ENCODE data around the gene PTGDS. TPM values are rescaled to one million over a fixed set of nuclear protein-coding genes. Genes with fewer than 3 reads are reported as not detected.
A peak's percentile ranks its signal among the peaks of the same experiment; 100 is the strongest.

The PTGDS gene
- total RNA-seq, 1 experiment from 2014 or later = 3.6 TPM

GRCh38 chr9:137025517-137025966 is 48.2 kb downstream of the PTGDS start:
- Histone ChIP-seq H4K8ac (replicated peaks; ENCODE audit: insufficient read length, low read depth, low read length) (no peak overlapping the region), H4K91ac (ENCODE audit: insufficient read length, low read depth, low read length) (no peak overlapping the region), H2BK15ac (ENCODE audit: low read depth, low read length) (no peak overlapping the region), H3K4ac (ENCODE audit: low read depth, low read length) (no peak overlapping the region), H2BK5ac (ENCODE audit: insufficient read length, low read length) (no peak overlapping the region), H3K79me2 (ENCODE audit: insufficient read depth, low read length) (no peaks in the 10 kb centered on the region), H3K4me2 (ENCODE audit: insufficient read depth, insufficient read length, low read length) (no peak overlapping the region), H3K9ac (ENCODE audit: extremely low read depth, insufficient read length, low read length) (no peak overlapping the region), H3K23ac (ENCODE audit: insufficient read length, low read depth, low read length) (no peak overlapping the region), H4K20me1 (ENCODE audit: control insufficient read depth, insufficient read depth, insufficient read length) (peaks cover 2% of the 10 kb centered on the region), H2BK20ac (ENCODE audit: low read depth, low read length, poor library complexity, severe bottlenecking) (no peak overlapping the region), H3K56ac (ENCODE audit: insufficient read length, low read depth, low read length) (no peak overlapping the region), H3T11ph (ENCODE audit: low read length) (no peak overlapping the region), H3K14ac (ENCODE audit: insufficient read depth, low read length) (no peak overlapping the region), H3K23me2 (ENCODE audit: insufficient read length, low read depth, low read length, poor library complexity, severe bottlenecking) (peaks cover 9% of the 10 kb centered on the region), H2AK5ac (ENCODE audit: insufficient read length, low read length) (no peak overlapping the region), H3K27me3 (ENCODE audit: insufficient read depth, low read length) (no peaks in the 10 kb centered on the region), H3K27ac (ENCODE audit: insufficient read length, low read depth, low read length) (no peak overlapping the region), H3K4me1 (ENCODE audit: insufficient read depth, low read length) (no peaks in the 10 kb centered on the region), H2AFZ (ENCODE audit: low read length) (no peak overlapping the region), H2BK12ac (ENCODE audit: insufficient read length, low read depth, low read length) (no peak overlapping the region), H4K5ac (ENCODE audit: insufficient read length, low read depth, low read length) (no peak overlapping the region), H3K79me1 (ENCODE audit: insufficient read depth, low read depth, low read length, poor library complexity, severe bottlenecking) (no peaks in the 10 kb centered on the region), H2BK120ac (ENCODE audit: low read depth, low read length, poor library complexity, severe bottlenecking) (no peak overlapping the region), H3K9me3 (ENCODE audit: control insufficient read depth, low read depth, low read length) (no peaks in the 10 kb centered on the region), H3K18ac (ENCODE audit: insufficient read length, low read depth, low read length) (no peak overlapping the region)
- TF ChIP-seq CTCF (conservative IDR thresholded peaks at IDR 0.05) = no peak
- no peak overlapping the region for H3K4me3 Mint-ChIP-seq
- peak; percentile 47 for DNase-seq
- H3K27ac Mint-ChIP-seq = no peak overlapping the region
- H3K4me1 Mint-ChIP-seq = peaks cover 2 to 17% of the 10 kb centered on the region in 2 experiments; a peak in 3 of 4 replicates
- no peaks in the 10 kb centered on the region for H3K9me3 Mint-ChIP-seq
- H3K27me3 Mint-ChIP-seq (ENCODE audit: low read depth) = peaks cover 22% of the 10 kb centered on the region
- no peaks in the 10 kb centered on the region for H3K36me3 Mint-ChIP-seq (ENCODE audit: insufficient read depth in 1 of 3, low read depth in 3 of 3)
- no CpG with 5 or more reads among the region's 21 CpGs for WGBS (ENCODE audit: extremely low coverage, insufficient read length, low lambda C conversion rate)
